Measurements from ENCODE around the gene SVEP1.

Gene SVEP1

GRCh38 chr9:110599468-110599867, 19.9 kb upstream of the SVEP1 start:
- TF ChIP-seq, protein P1, sequence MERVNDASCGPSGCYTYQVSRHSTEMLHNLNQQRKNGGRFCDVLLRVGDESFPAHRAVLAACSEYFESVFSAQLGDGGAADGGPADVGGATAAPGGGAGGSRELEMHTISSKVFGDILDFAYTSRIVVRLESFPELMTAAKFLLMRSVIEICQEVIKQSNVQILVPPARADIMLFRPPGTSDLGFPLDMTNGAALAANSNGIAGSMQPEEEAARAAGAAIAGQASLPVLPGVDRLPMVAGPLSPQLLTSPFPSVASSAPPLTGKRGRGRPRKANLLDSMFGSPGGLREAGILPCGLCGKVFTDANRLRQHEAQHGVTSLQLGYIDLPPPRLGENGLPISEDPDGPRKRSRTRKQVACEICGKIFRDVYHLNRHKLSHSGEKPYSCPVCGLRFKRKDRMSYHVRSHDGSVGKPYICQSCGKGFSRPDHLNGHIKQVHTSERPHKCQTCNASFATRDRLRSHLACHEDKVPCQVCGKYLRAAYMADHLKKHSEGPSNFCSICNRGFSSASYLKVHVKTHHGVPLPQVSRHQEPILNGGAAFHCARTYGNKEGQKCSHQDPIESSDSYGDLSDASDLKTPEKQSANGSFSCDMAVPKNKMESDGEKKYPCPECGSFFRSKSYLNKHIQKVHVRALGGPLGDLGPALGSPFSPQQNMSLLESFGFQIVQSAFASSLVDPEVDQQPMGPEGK (CRISPR knock-in tag; IDR thresholded peaks at IDR 0.05; ENCODE audit: borderline replicate concordance): no peak
- TF ChIP-seq ZNF565 (CRISPR knock-in tag; conservative IDR thresholded peaks at IDR 0.05; ENCODE audit: low read depth) (no peak), RARB (CRISPR knock-in tag; IDR thresholded peaks at IDR 0.05) (no peak), POU6F1 (CRISPR knock-in tag; IDR thresholded peaks at IDR 0.05; ENCODE audit: borderline replicate concordance, low read depth) (no peak), CSRNP3 (CRISPR knock-in tag; IDR thresholded peaks at IDR 0.05) (no peak), CREB5 (CRISPR knock-in tag; IDR thresholded peaks at IDR 0.05; ENCODE audit: low read depth) (no peak), ZFP30 (CRISPR knock-in tag; IDR thresholded peaks at IDR 0.05) (no peak), TSHZ2 (CRISPR knock-in tag; IDR thresholded peaks at IDR 0.05) (no peak), OSR1 (CRISPR knock-in tag; IDR thresholded peaks at IDR 0.05) (no peak)
- no peak for ATAC-seq

GRCh38 chr9:110592044-110592830, 12.7 kb upstream of the SVEP1 start:
- no peak for ATAC-seq
- TF ChIP-seq, protein P1 (CRISPR knock-in tag; IDR thresholded peaks at IDR 0.05; ENCODE audit: borderline replicate concordance): no peak
- TF ChIP-seq SNAI2 (CRISPR knock-in tag; IDR thresholded peaks at IDR 0.05): no peak
- TF ChIP-seq TCF4 (CRISPR knock-in tag; IDR thresholded peaks at IDR 0.05; ENCODE audit: borderline replicate concordance): no peak
- no peak for TF ChIP-seq ISL1 (CRISPR knock-in tag; IDR thresholded peaks at IDR 0.05)
- TF ChIP-seq TOX (CRISPR knock-in tag; IDR thresholded peaks at IDR 0.05; ENCODE audit: borderline replicate concordance): no peak
- no peak for TF ChIP-seq CREB5 (CRISPR knock-in tag; IDR thresholded peaks at IDR 0.05; ENCODE audit: low read depth)

- no peak for ATAC-seq
- TF ChIP-seq ESRRG (CRISPR knock-in tag; IDR thresholded peaks at IDR 0.05) (no peak), ZFP3 (CRISPR knock-in tag; IDR thresholded peaks at IDR 0.05) (no peak), ZFP30 (CRISPR knock-in tag; IDR thresholded peaks at IDR 0.05) (no peak), PPARA (CRISPR knock-in tag; IDR thresholded peaks at IDR 0.05; ENCODE audit: borderline replicate concordance) (no peak), ZC3H10 (CRISPR knock-in tag; IDR thresholded peaks at IDR 0.05) (no peak), TOX (CRISPR knock-in tag; IDR thresholded peaks at IDR 0.05; ENCODE audit: borderline replicate concordance) (no peak), CSRNP3 (CRISPR knock-in tag; IDR thresholded peaks at IDR 0.05) (no peak), RARB (CRISPR knock-in tag; IDR thresholded peaks at IDR 0.05) (no peak), ZNF8 (CRISPR knock-in tag; IDR thresholded peaks at IDR 0.05) (no peak)
- TF ChIP-seq, protein P1 (CRISPR knock-in tag; IDR thresholded peaks at IDR 0.05; ENCODE audit: borderline replicate concordance): no peak
Measured at GRCh38 chr9:110591526-110591925, 12.0 kb upstream of the SVEP1 start.

All from SK-N-SH treated with all-trans-retinoic acid at 6 μM for 48 hours (cell line).